ENCODE measurements around the gene SPAM1.
"Not testable (repeated sequence)": the region's sequence is repeated elsewhere in the genome, so short reads cannot be mapped to it uniquely, and the experiment has no call there.

Gene SPAM1

DNA sequence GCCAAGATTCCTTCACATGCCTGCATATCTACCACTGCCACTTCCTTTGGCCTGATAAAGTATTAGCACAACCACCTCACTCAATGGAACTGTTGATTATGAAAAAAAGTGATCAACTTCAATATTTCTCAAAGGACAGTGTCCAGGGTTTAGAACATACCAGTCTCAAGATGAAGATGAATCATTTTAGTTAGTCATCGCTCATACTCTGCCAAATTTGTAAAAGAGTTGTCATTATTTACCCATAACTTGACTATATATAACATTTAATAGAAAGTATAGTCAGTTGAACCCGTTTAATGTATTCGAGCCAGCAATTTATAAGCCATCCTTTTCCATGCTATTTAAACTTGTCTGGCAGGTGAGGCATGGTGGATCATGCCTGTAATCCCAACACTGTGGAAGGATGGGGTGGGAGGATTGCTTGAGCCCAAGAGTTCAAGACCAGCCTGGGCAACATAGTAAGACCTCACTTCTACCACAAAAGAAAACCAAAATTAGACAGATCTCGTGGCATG lies 33.2 kb downstream of the SPAM1 start:
- DNase-seq, result no peak

- no peak for DNase-seq
Observed at GRCh38 chr7:123961771-123962170, 36.7 kb downstream of the SPAM1 start.

- no peak for DNase-seq
Observed at GRCh38 chr7:123966936-123967335, 41.9 kb downstream of the SPAM1 start.

- no peak for DNase-seq
Observed at GRCh38 chr7:123972045-123972444, 47.0 kb downstream of the SPAM1 start.

- DNase-seq, result no peak
Observed at GRCh38 chr7:123972831-123973230, 47.8 kb downstream of the SPAM1 start.

GRCh38 chr7:123974326-123974908 lies 49.4 kb downstream of the SPAM1 start:
- no peak for DNase-seq

DNA sequence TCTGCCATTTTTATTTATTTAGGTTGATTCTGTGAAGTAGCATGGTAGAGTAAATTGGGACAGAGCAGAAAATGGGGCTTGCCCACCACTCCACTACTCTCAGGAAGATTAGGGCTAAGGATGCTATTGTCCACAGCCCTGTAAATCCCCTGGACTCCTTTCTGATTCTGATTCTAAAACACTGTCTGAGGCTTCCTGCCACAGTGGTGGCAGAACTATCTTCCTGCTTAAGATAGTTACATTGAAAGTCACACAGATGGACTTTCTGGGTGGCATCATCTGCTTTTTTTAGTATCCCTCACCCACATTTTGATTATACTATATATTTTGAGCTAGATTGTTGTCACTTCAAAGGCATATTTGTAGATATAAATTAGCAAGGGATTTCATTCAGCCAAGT lies 50.0 kb downstream of the SPAM1 start:
- DNase-seq, result no peak

- no peak for DNase-seq
Observed at GRCh38 chr7:123977081-123977480, 52.0 kb downstream of the SPAM1 start.

DNA sequence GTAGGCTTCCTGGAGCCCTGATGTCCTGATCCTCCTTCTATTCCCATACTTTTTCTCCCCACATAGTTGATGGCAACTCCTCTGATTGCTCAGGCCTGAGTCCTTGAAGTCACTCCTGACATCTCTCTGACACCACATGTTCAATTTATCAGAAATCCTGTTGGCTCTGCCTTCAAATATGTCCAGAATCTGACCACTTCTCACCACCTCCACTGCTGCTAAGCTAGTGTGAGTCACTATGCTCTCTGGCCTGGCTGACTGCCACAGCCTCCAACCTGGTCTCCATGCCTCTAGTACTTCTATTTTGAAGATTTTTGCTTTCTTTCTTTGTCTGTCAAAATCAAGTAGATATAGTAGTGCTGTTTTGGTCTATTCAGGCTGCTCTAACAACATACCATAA lies 54.8 kb downstream of the SPAM1 start:
- DNase-seq, result no peak

DNA sequence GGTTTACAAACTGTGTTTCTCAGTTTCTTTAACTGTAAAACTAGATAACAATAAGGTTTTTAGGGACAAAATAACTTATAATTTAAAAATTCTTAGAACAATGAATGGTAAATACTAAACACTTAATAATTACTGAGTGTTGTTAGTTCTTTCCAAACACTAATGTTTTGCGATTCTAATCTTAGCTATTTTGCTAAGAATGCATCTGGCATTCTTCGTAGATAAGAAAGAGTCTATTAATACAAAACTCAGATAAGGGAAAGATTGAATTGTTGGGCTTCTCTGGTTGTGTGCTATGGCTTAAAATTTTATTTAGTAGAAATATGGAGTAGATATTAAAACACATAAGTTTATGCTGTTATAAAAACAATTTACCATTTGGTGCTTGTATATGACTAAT lies 62.4 kb downstream of the SPAM1 start:
- no peak for DNase-seq

- DNase-seq, result no peak
Observed at GRCh38 chr7:123992913-123993518, 68.0 kb downstream of the SPAM1 start.

DNA sequence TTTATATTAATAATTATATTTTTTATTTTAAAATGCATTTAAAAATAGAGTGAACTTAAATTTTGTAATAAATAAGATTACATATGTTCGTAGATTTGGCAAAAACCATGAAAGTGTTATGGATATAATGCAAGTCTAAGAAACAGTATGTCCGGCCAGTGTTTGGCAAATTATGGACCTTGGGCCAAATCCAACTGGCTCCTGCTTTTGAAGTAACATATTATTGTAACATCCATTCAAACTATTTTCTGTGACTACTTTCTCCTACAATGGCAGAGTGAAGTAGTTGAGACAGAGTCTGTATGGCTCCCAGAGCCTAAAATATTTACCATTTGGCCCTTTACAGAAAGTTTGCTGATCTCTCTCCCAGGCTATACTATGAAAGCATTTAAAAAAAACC lies 69.0 kb downstream of the SPAM1 start:
- no peak for DNase-seq

DNA sequence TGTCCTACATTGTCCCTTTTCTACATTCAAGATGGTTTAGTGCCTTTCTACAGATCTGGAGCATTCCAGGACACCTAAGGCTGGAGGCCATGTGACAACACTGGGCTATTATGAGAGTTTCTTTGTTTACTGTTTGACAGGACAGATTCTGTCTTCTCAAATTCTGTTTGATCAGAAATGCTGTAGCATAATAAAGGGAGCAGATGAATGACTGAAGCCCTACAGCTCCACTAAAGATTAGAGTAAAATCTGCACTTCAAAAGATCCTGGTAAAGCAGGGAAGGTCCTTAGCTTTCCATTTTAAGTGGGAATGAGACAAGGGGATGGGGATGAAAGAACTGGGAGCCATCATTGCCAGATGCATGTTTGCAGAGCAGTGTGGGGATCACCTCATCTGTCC lies 69.4 kb downstream of the SPAM1 start:
- DNase-seq, result no peak

DNA sequence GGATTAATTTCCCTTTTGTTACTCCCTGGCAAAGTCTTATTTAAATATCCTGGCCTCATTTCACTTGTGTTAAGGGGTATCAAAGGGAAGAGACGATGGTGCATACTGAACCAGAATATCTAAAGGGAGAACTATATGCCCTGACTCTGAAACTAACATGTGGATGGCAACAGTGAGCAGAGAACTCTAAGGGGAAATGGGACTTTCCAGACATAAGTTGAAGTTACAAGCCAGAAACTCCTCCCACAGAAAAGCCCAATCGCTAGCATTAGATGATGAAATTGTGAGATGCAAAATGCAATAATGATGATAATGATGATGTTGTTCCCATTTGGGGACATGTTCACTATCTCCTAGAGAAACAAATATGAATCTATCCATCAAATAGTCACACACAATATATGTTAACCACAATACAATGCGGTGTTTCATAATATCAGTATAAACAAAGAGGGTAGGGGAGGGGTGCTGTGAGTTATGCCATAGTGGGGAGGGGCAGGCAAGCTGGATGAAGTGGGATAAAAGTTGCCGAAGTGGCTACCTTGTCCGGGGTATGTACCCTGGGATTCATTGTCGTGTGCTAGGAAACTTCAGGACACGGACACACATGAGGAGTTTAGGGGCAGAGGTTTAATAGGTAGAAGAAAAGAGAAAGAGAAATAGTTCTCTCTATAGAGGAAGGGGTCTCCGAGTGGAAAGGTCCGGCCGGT lies 70.7 kb downstream of the SPAM1 start:
- DNase-seq, result no peak

GRCh38 chr7:123996327-123996625 lies 71.2 kb downstream of the SPAM1 start:
- no peak for DNase-seq

DNA sequence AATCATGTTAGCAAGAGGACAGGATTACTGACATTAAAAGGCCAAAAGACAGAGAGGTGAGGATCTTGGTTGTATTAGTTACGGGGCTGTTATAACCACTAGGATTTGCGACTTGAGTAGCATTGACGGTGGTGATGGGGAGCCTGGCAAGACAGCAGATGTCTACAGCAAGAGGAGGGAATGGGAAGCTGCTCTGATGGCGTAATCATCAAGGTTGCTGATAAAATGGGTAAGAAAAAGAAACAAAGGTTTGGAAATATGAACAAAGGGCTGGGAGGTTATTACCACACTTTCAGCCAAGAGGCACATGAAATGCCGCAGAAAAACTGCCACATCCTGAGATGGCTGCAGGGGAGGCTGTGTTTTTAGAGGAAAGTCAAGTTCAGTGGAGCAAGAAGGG lies 73.9 kb downstream of the SPAM1 start:
- no peak for DNase-seq

DNA sequence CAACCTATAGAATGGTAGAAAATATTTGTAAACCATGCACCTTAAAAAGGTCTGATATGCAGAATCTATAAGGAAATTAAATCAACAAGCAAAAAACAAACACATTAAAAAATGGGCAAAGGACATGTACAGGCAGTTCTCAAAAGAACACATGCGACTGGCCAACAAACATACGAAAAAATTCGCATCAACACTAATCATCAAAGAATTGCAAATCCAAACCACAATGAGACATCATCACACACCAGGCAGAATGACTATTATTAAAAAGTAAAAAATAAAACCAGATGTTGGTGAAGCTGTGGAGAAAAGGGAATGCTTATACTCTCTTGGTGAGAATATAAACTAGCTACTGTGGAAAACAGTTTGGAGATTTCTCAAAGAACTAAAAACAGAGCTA lies 74.7 kb downstream of the SPAM1 start:
- DNase-seq, result no peak

DNA sequence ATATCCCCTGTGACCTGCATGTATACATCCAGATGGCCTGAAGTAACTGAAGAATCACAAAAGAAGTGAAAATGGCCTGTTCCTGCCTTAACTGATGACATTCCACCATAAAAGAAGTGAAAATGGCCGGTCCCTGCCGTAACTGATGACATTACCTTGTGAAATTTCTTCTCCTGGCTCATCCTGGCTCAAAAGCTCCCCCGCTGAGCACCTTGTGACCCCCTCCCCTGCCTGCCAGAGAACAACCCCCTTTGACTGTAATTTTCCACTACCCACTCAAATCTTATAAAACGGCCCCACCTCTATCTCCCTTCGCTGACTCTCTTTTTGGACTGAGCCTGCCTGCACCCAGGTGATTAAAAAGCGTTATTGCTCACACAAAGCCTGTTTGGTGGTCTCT lies 83.3 kb downstream of the SPAM1 start:
- DNase-seq, result not testable (repeated sequence)

DNA sequence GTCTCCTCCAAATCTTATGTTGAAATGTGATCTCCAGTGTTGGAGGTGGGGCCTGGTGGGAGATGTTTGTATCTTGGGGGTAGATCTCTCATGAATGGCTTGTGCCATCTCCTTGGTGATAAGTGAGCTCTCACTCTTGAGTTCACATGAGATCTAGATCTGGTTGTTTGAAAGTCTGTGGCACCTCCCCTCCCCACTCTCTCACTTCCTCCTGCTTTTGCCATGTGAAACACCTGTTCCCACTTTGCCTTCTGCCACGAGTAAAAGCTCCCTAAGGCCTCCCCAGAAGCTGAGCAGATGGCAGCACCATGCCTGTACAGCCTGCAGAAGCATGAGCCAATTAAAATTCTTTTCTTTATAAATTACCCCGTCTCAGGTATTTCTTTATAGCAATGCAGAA lies 84.3 kb downstream of the SPAM1 start:
- DNase-seq, result no peak
